GM18858 (cell line): Measurements from ENCODE around the gene MAP3K7CL.
"Not testable (repeated sequence)": the region's sequence is repeated elsewhere in the genome, so short reads cannot be mapped to it uniquely, and the experiment has no call there.

Source experiments
- ATAC-seq: cut with Tn5 transposase; IDR thresholded peaks from one replicate; pipeline ENCODE4 v1.9.1; 2021; ENCODE audit not compliant: unreplicated experiment

MAP3K7CL gene

GRCh38 chr21:29166853-29167252 is 36.4 kb downstream of the MAP3K7CL start:
- no peak for ATAC-seq

- ATAC-seq, result not testable (repeated sequence)
These were observed 37.0 kb downstream of the MAP3K7CL start for GRCh38 chr21:29167481-29167880.

- ATAC-seq, result no peak
These were observed 38.5 kb downstream of the MAP3K7CL start for GRCh38 chr21:29168891-29169315.

GRCh38 chr21:29170944-29171343 is 40.5 kb downstream of the MAP3K7CL start:
- ATAC-seq, result no peak

- no peak for ATAC-seq
These were observed 41.8 kb downstream of the MAP3K7CL start for GRCh38 chr21:29172282-29172681.

GRCh38 chr21:29174607-29175013 is 44.2 kb downstream of the MAP3K7CL start:
- ATAC-seq, result no peak

GRCh38 chr21:29175408-29176134 is 45.1 kb downstream of the MAP3K7CL start:
- no peak for ATAC-seq

GRCh38 chr21:29176471-29177120 is 46.2 kb downstream of the MAP3K7CL start:
- no peak for ATAC-seq

- no peak for ATAC-seq
These were observed 47.4 kb downstream of the MAP3K7CL start for GRCh38 chr21:29177800-29178199.

GRCh38 chr21:29178926-29179325 is 48.5 kb downstream of the MAP3K7CL start:
- no peak for ATAC-seq

GRCh38 chr21:29179503-29179902 is 49.1 kb downstream of the MAP3K7CL start:
- ATAC-seq, result no peak

- no peak for ATAC-seq
These were observed 51.5 kb downstream of the MAP3K7CL start for GRCh38 chr21:29181799-29182470.

- no peak for ATAC-seq
These were observed 52.2 kb downstream of the MAP3K7CL start for GRCh38 chr21:29182691-29183092.

GRCh38 chr21:29184037-29184436 is 53.6 kb downstream of the MAP3K7CL start:
- ATAC-seq, result no peak

- ATAC-seq, result no peak
These were observed 54.7 kb downstream of the MAP3K7CL start for GRCh38 chr21:29185172-29185571.

- no peak for ATAC-seq
These were observed 55.2 kb downstream of the MAP3K7CL start for GRCh38 chr21:29185633-29186032.

- ATAC-seq, result no peak
These were observed 55.8 kb downstream of the MAP3K7CL start for GRCh38 chr21:29186246-29186645.

- no peak for ATAC-seq
These were observed 57.5 kb downstream of the MAP3K7CL start for GRCh38 chr21:29187944-29188343.

- no peak for ATAC-seq
These were observed 58.9 kb downstream of the MAP3K7CL start for GRCh38 chr21:29189353-29189752.

- ATAC-seq, result no peak
These were observed 60.5 kb downstream of the MAP3K7CL start for GRCh38 chr21:29190923-29191331.

- ATAC-seq, result no peak
These were observed 62.6 kb downstream of the MAP3K7CL start for GRCh38 chr21:29193072-29193471.

- no peak for ATAC-seq
These were observed 63.5 kb downstream of the MAP3K7CL start for GRCh38 chr21:29193901-29194300.
